ES-I3 (cell line): Measurements from ENCODE around the gene MINDY4.

ENCODE experiments used
- H3K36me3 ChIP-seq: 2 replicates; pipeline ENCODE4 v1.6.1; 2013; ENCODE audit warnings: mild to moderate bottlenecking, low read length, control low read depth, moderate library complexity; ENCODE audit not compliant: insufficient read depth
- H3K4me1 ChIP-seq: 2 replicates; pipeline ENCODE4 v1.6.1; 2013; ENCODE audit warnings: mild to moderate bottlenecking, control low read depth, low read length; ENCODE audit not compliant: insufficient read depth
- H3K9ac ChIP-seq: 2 replicates; pipeline ENCODE4 v1.6.1; 2013; ENCODE audit warnings: low read depth, mild to moderate bottlenecking, low read length, moderate library complexity
- H3K9me3 ChIP-seq: 2 replicates; pipeline ENCODE4 v1.6.1; 2013; ENCODE audit warnings: mild to moderate bottlenecking, low read length, moderate library complexity; ENCODE audit not compliant: control insufficient read depth, insufficient read depth

The MINDY4 gene

GRCh38 chr7:30752484-30752883 is 18.7 kb upstream of the MINDY4 start:
- Histone ChIP-seq H3K4me1 (no peaks in the 10 kb centered on the region), H3K36me3 (no peaks in the 10 kb centered on the region), H3K9me3 (no peaks in the 10 kb centered on the region), H3K9ac (no peak overlapping the region)

DNA sequence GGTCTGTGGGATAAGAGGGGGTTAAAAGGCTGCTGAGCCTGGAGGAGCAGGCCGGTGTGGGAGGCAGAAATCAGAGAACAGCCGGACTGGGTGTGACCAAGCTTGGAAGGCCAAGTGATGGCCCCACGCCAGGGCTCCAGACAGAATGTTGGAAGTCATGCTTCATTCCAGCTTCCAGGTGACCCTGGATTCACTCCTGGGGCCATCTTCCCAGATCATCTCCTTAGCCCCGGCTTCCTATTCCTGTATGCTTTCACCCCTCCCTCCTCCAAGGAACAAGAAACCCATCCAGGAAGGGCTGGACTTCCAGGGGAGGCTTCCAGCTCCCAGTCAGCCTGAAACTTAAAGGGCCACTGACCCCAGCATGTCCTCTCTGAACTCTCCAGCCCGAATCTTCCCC is 18.2 kb upstream of the MINDY4 start:
- no peak overlapping the region for H3K9ac ChIP-seq
- H3K9me3 ChIP-seq: no peaks in the 10 kb centered on the region
- H3K4me1 ChIP-seq: no peaks in the 10 kb centered on the region
- H3K36me3 ChIP-seq: no peaks in the 10 kb centered on the region

- Histone ChIP-seq H3K9me3 (no peaks in the 10 kb centered on the region), H3K4me1 (no peaks in the 10 kb centered on the region), H3K36me3 (no peaks in the 10 kb centered on the region), H3K9ac (no peak overlapping the region)
These were observed 16.8 kb upstream of the MINDY4 start for GRCh38 chr7:30754315-30754877.

DNA sequence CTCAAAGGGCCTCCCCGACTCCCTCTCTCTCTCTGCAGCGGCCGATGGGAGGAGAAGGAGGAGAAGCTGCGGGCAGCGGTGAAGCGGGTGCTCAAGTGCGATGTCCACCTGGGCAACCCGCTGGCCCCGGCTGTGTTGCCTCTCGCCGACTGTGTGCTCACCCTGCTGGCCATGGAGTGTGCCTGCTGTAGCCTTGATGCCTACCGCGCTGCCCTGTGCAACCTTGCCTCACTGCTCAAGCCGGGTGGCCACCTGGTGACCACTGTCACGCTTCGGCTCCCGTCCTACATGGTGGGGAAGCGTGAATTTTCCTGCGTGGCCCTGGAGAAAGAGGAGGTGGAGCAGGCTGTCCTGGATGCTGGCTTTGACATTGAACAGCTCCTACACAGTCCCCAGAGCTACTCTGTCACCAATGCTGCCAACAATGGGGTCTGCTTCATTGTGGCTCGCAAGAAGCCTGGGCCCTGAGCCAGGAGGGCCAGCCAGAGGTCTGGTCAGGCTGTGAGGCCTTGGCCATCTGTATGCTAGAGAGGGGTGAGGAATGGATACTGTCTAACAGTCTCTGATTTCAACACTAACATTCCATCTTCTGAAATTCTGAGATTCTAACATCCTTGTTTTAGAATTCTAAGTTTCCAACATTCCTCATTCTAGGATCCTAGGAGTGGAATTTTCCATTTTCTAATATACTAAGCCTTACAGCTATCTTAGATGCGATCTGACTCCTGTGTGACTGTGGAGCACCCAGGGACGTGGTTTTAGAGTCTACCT is 15.6 kb upstream of the MINDY4 start:
- no peaks in the 10 kb centered on the region for H3K36me3 ChIP-seq
- no peak overlapping the region for H3K9ac ChIP-seq
- no peaks in the 10 kb centered on the region for H3K4me1 ChIP-seq
- no peaks in the 10 kb centered on the region for H3K9me3 ChIP-seq

DNA sequence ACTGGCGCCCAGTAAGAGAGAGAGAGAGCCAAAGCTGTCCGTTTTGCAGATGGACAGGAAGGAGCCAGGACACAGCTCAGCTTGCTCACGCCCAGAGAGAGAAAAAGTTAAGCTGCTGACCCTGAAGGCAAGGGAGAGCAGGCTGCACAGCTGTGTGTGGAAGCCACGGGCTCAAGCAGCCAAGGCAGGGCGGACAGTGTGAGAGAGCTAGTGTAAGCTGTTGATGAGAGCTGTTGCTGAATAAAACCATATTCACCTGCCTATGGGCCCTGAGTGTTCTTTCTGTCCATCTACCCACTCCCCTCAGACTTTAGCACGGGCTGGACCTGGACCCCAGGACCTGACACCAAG is 13.9 kb upstream of the MINDY4 start:
- Histone ChIP-seq H3K36me3 (no peaks in the 10 kb centered on the region), H3K4me1 (no peaks in the 10 kb centered on the region), H3K9ac (no peak overlapping the region), H3K9me3 (no peaks in the 10 kb centered on the region)

GRCh38 chr7:30760514-30761213 is 10.6 kb upstream of the MINDY4 start:
- Histone ChIP-seq H3K4me1 (no peaks in the 10 kb centered on the region), H3K36me3 (no peaks in the 10 kb centered on the region), H3K9me3 (no peaks in the 10 kb centered on the region), H3K9ac (no peak overlapping the region)

GRCh38 chr7:30761214-30762156 is 9.7 kb upstream of the MINDY4 start:
- H3K9me3 ChIP-seq: no peaks in the 10 kb centered on the region
- H3K36me3 ChIP-seq: no peaks in the 10 kb centered on the region
- no peaks in the 10 kb centered on the region for H3K4me1 ChIP-seq
- no peak overlapping the region for H3K9ac ChIP-seq

GRCh38 chr7:30764030-30764975 is 6.9 kb upstream of the MINDY4 start:
- Histone ChIP-seq H3K9ac (no peak overlapping the region), H3K9me3 (no peaks in the 10 kb centered on the region), H3K4me1 (no peaks in the 10 kb centered on the region), H3K36me3 (no peaks in the 10 kb centered on the region)

GRCh38 chr7:30765408-30765807 is 5.8 kb upstream of the MINDY4 start:
- H3K9ac ChIP-seq: no peak overlapping the region
- no peaks in the 10 kb centered on the region for H3K4me1 ChIP-seq
- no peaks in the 10 kb centered on the region for H3K9me3 ChIP-seq
- H3K36me3 ChIP-seq: no peaks in the 10 kb centered on the region

- H3K36me3 ChIP-seq: no peaks in the 10 kb centered on the region
- H3K9ac ChIP-seq: peak overlapping the region; percentile 70; the same call in 1 of the 2 replicates
- no peaks in the 10 kb centered on the region for H3K4me1 ChIP-seq
- no peaks in the 10 kb centered on the region for H3K9me3 ChIP-seq
These were observed 408 bp upstream of the MINDY4 start for GRCh38 chr7:30770845-30771173.

- Histone ChIP-seq H3K9ac (peak overlapping the region; percentile 70), H3K4me1 (no peaks in the 10 kb centered on the region), H3K9me3 (no peaks in the 10 kb centered on the region), H3K36me3 (no peaks in the 10 kb centered on the region)
These were observed 736 bp downstream of the MINDY4 start for GRCh38 chr7:30771880-30772425.

DNA sequence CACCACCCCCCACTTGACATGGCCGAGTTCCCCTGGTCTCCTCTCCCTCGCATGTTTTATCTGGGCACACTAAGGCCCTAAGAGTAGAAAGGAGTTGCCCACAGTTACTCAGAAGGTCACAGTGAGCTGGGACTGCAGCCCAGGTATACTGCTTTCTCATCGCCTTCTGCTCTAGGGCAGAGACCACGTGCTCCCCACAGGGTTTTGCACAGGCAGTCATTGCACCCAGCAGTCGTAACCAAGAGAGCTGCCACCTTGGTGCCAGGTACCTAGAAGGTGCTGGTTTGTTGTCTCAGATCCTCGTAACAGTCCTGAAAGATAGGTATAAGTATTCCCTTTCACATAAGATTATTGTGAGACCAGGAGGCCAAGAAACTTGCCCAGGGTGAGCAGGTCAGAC is 1.8 kb downstream of the MINDY4 start:
- Histone ChIP-seq H3K4me1 (no peaks in the 10 kb centered on the region), H3K9ac (no peak overlapping the region), H3K36me3 (no peaks in the 10 kb centered on the region), H3K9me3 (no peaks in the 10 kb centered on the region)

DNA sequence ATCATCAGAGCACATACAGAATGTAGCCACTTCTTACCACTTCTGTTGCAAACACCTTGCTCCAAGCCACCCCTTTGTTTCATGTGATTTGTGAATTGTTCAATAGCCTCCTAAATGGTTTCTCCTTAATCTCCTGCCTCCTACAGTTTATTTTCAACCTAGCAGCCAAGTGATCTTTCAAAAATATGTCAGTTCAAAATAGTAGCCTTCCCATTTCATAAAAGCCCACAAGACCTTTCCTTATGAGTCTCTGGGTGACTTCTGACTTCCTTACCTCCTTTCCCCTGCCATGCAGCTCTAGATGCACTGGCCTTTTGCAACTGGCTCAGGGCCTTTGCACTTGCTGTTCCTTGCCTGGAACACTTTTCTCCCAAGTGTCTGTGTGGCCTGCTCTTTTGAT is 4.8 kb downstream of the MINDY4 start:
- Histone ChIP-seq H3K4me1 (no peaks in the 10 kb centered on the region), H3K9me3 (no peaks in the 10 kb centered on the region), H3K36me3 (no peaks in the 10 kb centered on the region), H3K9ac (no peak overlapping the region)
